ENCODE results near the gene CYB5D1. TPM values are rescaled to one million over a fixed set of nuclear protein-coding genes. Genes with fewer than 3 reads are reported as not detected.

The CYB5D1 gene
- total RNA-seq, 1 donor from 2014 or later: 5.8 TPM

GRCh38 chr17:7885367-7886226 is 27.8 kb downstream of the CYB5D1 start:
- no peak for DNase-seq (ENCODE audit: extremely low read depth, low read depth, low spot score)

GRCh38 chr17:7886227-7887037 is 28.6 kb downstream of the CYB5D1 start:
- no peak for DNase-seq (ENCODE audit: extremely low read depth, low read depth, low spot score)

- peak; percentile 92 for DNase-seq (ENCODE audit: extremely low read depth, low read depth, low spot score)
Measured at GRCh38 chr17:7887038-7887481, 29.3 kb downstream of the CYB5D1 start.

- no peak for DNase-seq (ENCODE audit: extremely low read depth, low read depth, low spot score)
Measured at GRCh38 chr17:7887482-7888183, 29.8 kb downstream of the CYB5D1 start.

- no peak for DNase-seq (ENCODE audit: extremely low read depth, low read depth, low spot score)
Measured at GRCh38 chr17:7888184-7888920, 30.5 kb downstream of the CYB5D1 start, which contains the start of gene CHD3. Gene CHD3 (plus strand): TSS chr17:7888789. CDS start chr17:7889001, 212 bp downstream.

GRCh38 chr17:7889166-7889955 is 31.6 kb downstream of the CYB5D1 start:
- peak; percentile 55 for DNase-seq (ENCODE audit: extremely low read depth, low read depth, low spot score)

GRCh38 chr17:7893187-7893880 is 35.5 kb downstream of the CYB5D1 start:
- DNase-seq (ENCODE audit: extremely low read depth, low read depth, low spot score): no peak

- no peak for DNase-seq (ENCODE audit: extremely low read depth, low read depth, low spot score)
Measured at GRCh38 chr17:7894226-7894625, 36.4 kb downstream of the CYB5D1 start.

GRCh38 chr17:7894866-7895265 is 37.1 kb downstream of the CYB5D1 start:
- no peak for DNase-seq (ENCODE audit: extremely low read depth, low read depth, low spot score)

- no peak for DNase-seq (ENCODE audit: extremely low read depth, low read depth, low spot score)
Measured at GRCh38 chr17:7897090-7897489, 39.3 kb downstream of the CYB5D1 start.

- DNase-seq (ENCODE audit: extremely low read depth, low read depth, low spot score): no peak
Measured at GRCh38 chr17:7897773-7898172, 40.0 kb downstream of the CYB5D1 start.

- DNase-seq (ENCODE audit: extremely low read depth, low read depth, low spot score): no peak
Measured at GRCh38 chr17:7903154-7904103, 45.6 kb downstream of the CYB5D1 start.

GRCh38 chr17:7909089-7909488 is 51.3 kb downstream of the CYB5D1 start:
- DNase-seq (ENCODE audit: extremely low read depth, low read depth, low spot score): no peak

- no peak for DNase-seq (ENCODE audit: extremely low read depth, low read depth, low spot score)
Measured at GRCh38 chr17:7910281-7910680, 52.5 kb downstream of the CYB5D1 start.

- DNase-seq (ENCODE audit: extremely low read depth, low read depth, low spot score): no peak
Measured at GRCh38 chr17:7910711-7911110, 52.9 kb downstream of the CYB5D1 start.

GRCh38 chr17:7911116-7911515 is 53.3 kb downstream of the CYB5D1 start:
- DNase-seq (ENCODE audit: extremely low read depth, low read depth, low spot score): no peak
